WTC11 (cell line): ENCODE results near the gene CAGE1. TPM values are rescaled to one million over a fixed set of nuclear protein-coding genes. Genes with fewer than 3 reads are reported as not detected.

Experiments
- ATAC-seq: fragments of 200-7000 bp; cut with Tn5 transposase; 2 replicates; pipeline ENCODE4 v1.10.0; 2021; ENCODE audit warnings: mild to moderate bottlenecking, moderate library complexity
- CTCF ChIA-PET: fragments of 300-600 bp; sonication (Branson Sonifier 250); formaldehyde crosslinking; loops from one replicate; lab custom pipeline; 2021; ENCODE audit warnings: antibody characterized with exemption; lab: Charles Lee
- POLR2A ChIA-PET: fragments of 350-600 bp; sonication (Branson Sonifier 250); formaldehyde crosslinking; loops from one replicate; lab custom pipeline; 2021; ENCODE audit warnings: antibody characterized with exemption; lab: Charles Lee
- DNase-seq: peaks from one replicate; pipeline ENCODE4 v3.0.0; 2021; ENCODE audit warnings: low spot score
- H3K27ac Mint-ChIP-seq: 2 replicates; pipeline ENCODE4 v1.8.0; 2021; ENCODE audit warnings: mixed read lengths
- H3K27me3 Mint-ChIP-seq: 2 replicates; pipeline ENCODE4 v1.8.0; 2021; ENCODE audit warnings: low read depth, mild to moderate bottlenecking, moderate library complexity, mixed read lengths
- H3K36me3 Mint-ChIP-seq: 2 replicates; pipeline ENCODE4 v1.8.0; 2021; ENCODE audit warnings: mixed read lengths
- H3K4me1 Mint-ChIP-seq: 2 replicates; pipeline ENCODE4 v1.8.0; 2022; ENCODE audit warnings: mixed read lengths
- H3K4me3 Mint-ChIP-seq: 2 replicates; pipeline ENCODE4 v1.8.0; 2021; ENCODE audit warnings: mild to moderate bottlenecking, moderate library complexity, mixed read lengths
- H3K9me3 Mint-ChIP-seq: 2 replicates; pipeline ENCODE4 v1.8.0; 2021; ENCODE audit warnings: mixed read lengths
- CREB1 ChIP-seq: sonication (generic); formaldehyde crosslinking; IDR thresholded peaks from 2 replicates; pipeline ENCODE4 v1.8.0; 2023; ENCODE audit warnings: mild to moderate bottlenecking, missing genetic modification reagents
- NFATC4 ChIP-seq: fragments of 250-450 bp; sonication (Bioruptor Pico); IDR thresholded peaks from 2 replicates; pipeline ENCODE4 v1.9.0; 2021; ENCODE audit warnings: mild to moderate bottlenecking
- NFE2L1 ChIP-seq: sonication (generic); formaldehyde crosslinking; IDR thresholded peaks from 2 replicates; pipeline ENCODE4 v1.8.1; 2023; ENCODE audit warnings: missing genetic modification reagents
- TCF7 ChIP-seq: sonication (generic); formaldehyde crosslinking; IDR thresholded peaks from 2 replicates; pipeline ENCODE4 v1.8.0; 2022; ENCODE audit warnings: mild to moderate bottlenecking, low read depth, missing genetic modification reagents, moderate library complexity
- ZNF121 ChIP-seq: sonication (generic); formaldehyde crosslinking; IDR thresholded peaks from 2 replicates; pipeline ENCODE4 v1.8.0; 2023; ENCODE audit warnings: missing genetic modification reagents
- ZNF263 ChIP-seq: sonication (generic); formaldehyde crosslinking; IDR thresholded peaks from 2 replicates; pipeline ENCODE4 v1.8.1; 2022; ENCODE audit warnings: low read depth, mild to moderate bottlenecking, moderate library complexity, missing genetic modification reagents
- ZNF423 ChIP-seq: fragments of 250-450 bp; sonication (Bioruptor Pico); IDR thresholded peaks from 2 replicates; pipeline ENCODE4 v2.1.2; 2022; ENCODE audit warnings: mild to moderate bottlenecking, moderate library complexity
- total RNA-seq: library from RNA; stranded (reverse); gene quantifications from 3 replicates; pipeline ENCODE4 v1.2.3, GENCODE V29; 2021
- TF ChIP-seq, protein P1 (sequence below): sonication (generic); formaldehyde crosslinking; IDR thresholded peaks from 2 replicates; pipeline ENCODE4 v1.8.0; 2022; ENCODE audit warnings: mild to moderate bottlenecking, missing genetic modification reagents
- TF ChIP-seq, protein P2 (sequence below): fragments of 250-450 bp; sonication (Bioruptor Pico); IDR thresholded peaks from 2 replicates; pipeline ENCODE4 v1.9.0; 2021; ENCODE audit warnings: mild to moderate bottlenecking
- TF ChIP-seq, protein P3 (sequence below): fragments of 250-450 bp; sonication (Bioruptor Pico); IDR thresholded peaks from 2 replicates; pipeline ENCODE4 v1.8.0; 2021; ENCODE audit warnings: mild to moderate bottlenecking
- TF ChIP-seq, protein P4 (sequence below): sonication (generic); formaldehyde crosslinking; IDR thresholded peaks from 2 replicates; pipeline ENCODE4 v1.8.1; 2023; ENCODE audit warnings: mild to moderate bottlenecking, missing genetic modification reagents, borderline replicate concordance
- TF ChIP-seq, protein P5 (sequence below): sonication (generic); formaldehyde crosslinking; IDR thresholded peaks from 2 replicates; pipeline ENCODE4 v1.8.0; 2023; ENCODE audit warnings: mild to moderate bottlenecking, missing genetic modification reagents
- TF ChIP-seq, protein P6 (sequence below): sonication (generic); formaldehyde crosslinking; IDR thresholded peaks from 2 replicates; pipeline ENCODE4 v1.8.1; 2022; ENCODE audit warnings: mild to moderate bottlenecking, missing genetic modification reagents, moderate library complexity, borderline replicate concordance
- TF ChIP-seq, protein P7 (sequence below): sonication (generic); formaldehyde crosslinking; IDR thresholded peaks from 2 replicates; pipeline ENCODE4 v1.8.0; 2022; ENCODE audit warnings: mild to moderate bottlenecking, missing genetic modification reagents
- TF ChIP-seq, protein P8 (sequence below): fragments of 250-450 bp; sonication (Bioruptor Pico); IDR thresholded peaks from 2 replicates; pipeline ENCODE4 v1.9.0; 2021; ENCODE audit warnings: moderate library complexity, mild to moderate bottlenecking, inconsistent platforms, borderline replicate concordance

The CAGE1 gene
- total RNA-seq, 1 experiment from 2014 or later: 0.07 TPM

DNA sequence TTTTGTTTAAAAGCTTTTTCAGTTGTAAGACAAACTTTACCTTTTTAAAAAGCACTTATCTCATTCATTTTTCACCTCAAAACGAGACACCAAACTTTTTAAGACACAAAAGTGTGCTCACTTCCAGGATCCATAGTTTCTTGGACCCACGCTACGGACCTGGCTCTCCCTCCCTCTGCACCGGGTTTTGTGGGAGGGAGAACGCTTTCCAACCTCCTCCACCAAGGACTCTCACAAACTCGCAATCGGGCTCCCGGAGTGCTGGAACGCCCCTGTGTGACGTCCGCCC lies 436 bp downstream of the CAGE1 start:
- H3K9me3 Mint-ChIP-seq: no peaks in the 10 kb centered on the region
- CTCF ChIA-PET: interaction anchor here (1.0 to 4.9 kb wide), 10 partner anchors 11 to 692 kb away, joined by 3 to 25 read pairs (median 4); no protein-coding TSS in a partner anchor
- peak overlapping the region; percentile 92 for H3K4me3 Mint-ChIP-seq
- peaks cover 13% of the 10 kb centered on the region for H3K36me3 Mint-ChIP-seq
- no peaks in the 10 kb centered on the region for H3K27me3 Mint-ChIP-seq
- TF ChIP-seq, protein P1, sequence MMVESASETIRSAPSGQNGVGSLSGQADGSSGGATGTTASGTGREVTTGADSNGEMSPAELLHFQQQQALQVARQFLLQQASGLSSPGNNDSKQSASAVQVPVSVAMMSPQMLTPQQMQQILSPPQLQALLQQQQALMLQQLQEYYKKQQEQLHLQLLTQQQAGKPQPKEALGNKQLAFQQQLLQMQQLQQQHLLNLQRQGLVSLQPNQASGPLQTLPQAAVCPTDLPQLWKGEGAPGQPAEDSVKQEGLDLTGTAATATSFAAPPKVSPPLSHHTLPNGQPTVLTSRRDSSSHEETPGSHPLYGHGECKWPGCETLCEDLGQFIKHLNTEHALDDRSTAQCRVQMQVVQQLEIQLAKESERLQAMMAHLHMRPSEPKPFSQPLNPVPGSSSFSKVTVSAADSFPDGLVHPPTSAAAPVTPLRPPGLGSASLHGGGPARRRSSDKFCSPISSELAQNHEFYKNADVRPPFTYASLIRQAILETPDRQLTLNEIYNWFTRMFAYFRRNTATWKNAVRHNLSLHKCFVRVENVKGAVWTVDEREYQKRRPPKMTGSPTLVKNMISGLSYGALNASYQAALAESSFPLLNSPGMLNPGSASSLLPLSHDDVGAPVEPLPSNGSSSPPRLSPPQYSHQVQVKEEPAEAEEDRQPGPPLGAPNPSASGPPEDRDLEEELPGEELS (CRISPR knock-in tag): no peak
- TF ChIP-seq, protein P2, sequence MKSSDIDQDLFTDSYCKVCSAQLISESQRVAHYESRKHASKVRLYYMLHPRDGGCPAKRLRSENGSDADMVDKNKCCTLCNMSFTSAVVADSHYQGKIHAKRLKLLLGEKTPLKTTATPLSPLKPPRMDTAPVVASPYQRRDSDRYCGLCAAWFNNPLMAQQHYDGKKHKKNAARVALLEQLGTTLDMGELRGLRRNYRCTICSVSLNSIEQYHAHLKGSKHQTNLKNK (CRISPR knock-in tag): no peak
- TF ChIP-seq ZNF423 (CRISPR knock-in tag): peak; percentile 94; the same call in 1 of the 2 replicates
- no peak for TF ChIP-seq NFE2L1
- TF ChIP-seq, protein P3, sequence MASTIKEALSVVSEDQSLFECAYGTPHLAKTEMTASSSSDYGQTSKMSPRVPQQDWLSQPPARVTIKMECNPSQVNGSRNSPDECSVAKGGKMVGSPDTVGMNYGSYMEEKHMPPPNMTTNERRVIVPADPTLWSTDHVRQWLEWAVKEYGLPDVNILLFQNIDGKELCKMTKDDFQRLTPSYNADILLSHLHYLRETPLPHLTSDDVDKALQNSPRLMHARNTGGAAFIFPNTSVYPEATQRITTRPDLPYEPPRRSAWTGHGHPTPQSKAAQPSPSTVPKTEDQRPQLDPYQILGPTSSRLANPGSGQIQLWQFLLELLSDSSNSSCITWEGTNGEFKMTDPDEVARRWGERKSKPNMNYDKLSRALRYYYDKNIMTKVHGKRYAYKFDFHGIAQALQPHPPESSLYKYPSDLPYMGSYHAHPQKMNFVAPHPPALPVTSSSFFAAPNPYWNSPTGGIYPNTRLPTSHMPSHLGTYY (CRISPR knock-in tag): no peak
- DNase-seq (no peak), ATAC-seq (no peak)
- H3K27ac Mint-ChIP-seq: peak overlapping the region; percentile 95
- H3K4me1 Mint-ChIP-seq: peaks cover 25% of the 10 kb centered on the region
- POLR2A ChIA-PET: interaction anchor here (0.6 to 2.0 kb wide), 4 partner anchors 21 to 201 kb away, joined by 3 to 9 read pairs (median 5); partner anchors contain the start of genes SNRNP48 and SSR1

DNA sequence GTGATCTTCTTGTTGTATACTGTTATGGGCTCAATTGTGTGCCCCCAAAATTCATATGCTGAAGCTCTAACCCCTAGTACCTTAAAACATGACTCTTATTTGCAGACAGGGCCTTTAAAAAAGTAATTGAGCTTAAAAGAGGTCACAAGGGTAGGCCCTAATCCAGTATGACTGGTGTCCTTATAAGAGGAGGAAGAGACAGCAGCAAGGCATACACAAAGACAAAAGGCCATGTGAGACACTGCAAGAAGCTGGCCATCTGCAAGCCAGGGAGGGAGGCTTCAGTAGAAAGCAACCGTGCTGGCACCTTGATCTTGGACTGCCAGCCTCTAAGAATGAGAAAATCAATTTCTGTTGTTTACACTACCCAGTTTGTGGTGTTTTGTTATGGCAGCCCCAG lies 8.4 kb downstream of the CAGE1 start:
- Mint-ChIP-seq H3K36me3 (no peaks in the 10 kb centered on the region), H3K27ac (no peak overlapping the region), H3K9me3 (no peaks in the 10 kb centered on the region), H3K4me3 (no peak overlapping the region), H3K4me1 (0 out of 2 replicates have a peak, but pooled peaks cover 2% of the 10 kb centered on the region), H3K27me3 (no peaks in the 10 kb centered on the region; the same call in 1 of the 2 replicates)
- ChIA-PET CTCF (no interaction called here), POLR2A (no interaction called here)
- TF ChIP-seq, protein P4, sequence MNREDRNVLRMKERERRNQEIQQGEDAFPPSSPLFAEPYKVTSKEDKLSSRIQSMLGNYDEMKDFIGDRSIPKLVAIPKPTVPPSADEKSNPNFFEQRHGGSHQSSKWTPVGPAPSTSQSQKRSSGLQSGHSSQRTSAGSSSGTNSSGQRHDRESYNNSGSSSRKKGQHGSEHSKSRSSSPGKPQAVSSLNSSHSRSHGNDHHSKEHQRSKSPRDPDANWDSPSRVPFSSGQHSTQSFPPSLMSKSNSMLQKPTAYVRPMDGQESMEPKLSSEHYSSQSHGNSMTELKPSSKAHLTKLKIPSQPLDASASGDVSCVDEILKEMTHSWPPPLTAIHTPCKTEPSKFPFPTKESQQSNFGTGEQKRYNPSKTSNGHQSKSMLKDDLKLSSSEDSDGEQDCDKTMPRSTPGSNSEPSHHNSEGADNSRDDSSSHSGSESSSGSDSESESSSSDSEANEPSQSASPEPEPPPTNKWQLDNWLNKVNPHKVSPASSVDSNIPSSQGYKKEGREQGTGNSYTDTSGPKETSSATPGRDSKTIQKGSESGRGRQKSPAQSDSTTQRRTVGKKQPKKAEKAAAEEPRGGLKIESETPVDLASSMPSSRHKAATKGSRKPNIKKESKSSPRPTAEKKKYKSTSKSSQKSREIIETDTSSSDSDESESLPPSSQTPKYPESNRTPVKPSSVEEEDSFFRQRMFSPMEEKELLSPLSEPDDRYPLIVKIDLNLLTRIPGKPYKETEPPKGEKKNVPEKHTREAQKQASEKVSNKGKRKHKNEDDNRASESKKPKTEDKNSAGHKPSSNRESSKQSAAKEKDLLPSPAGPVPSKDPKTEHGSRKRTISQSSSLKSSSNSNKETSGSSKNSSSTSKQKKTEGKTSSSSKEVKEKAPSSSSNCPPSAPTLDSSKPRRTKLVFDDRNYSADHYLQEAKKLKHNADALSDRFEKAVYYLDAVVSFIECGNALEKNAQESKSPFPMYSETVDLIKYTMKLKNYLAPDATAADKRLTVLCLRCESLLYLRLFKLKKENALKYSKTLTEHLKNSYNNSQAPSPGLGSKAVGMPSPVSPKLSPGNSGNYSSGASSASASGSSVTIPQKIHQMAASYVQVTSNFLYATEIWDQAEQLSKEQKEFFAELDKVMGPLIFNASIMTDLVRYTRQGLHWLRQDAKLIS (CRISPR knock-in tag): no peak
- TF ChIP-seq, protein P5, sequence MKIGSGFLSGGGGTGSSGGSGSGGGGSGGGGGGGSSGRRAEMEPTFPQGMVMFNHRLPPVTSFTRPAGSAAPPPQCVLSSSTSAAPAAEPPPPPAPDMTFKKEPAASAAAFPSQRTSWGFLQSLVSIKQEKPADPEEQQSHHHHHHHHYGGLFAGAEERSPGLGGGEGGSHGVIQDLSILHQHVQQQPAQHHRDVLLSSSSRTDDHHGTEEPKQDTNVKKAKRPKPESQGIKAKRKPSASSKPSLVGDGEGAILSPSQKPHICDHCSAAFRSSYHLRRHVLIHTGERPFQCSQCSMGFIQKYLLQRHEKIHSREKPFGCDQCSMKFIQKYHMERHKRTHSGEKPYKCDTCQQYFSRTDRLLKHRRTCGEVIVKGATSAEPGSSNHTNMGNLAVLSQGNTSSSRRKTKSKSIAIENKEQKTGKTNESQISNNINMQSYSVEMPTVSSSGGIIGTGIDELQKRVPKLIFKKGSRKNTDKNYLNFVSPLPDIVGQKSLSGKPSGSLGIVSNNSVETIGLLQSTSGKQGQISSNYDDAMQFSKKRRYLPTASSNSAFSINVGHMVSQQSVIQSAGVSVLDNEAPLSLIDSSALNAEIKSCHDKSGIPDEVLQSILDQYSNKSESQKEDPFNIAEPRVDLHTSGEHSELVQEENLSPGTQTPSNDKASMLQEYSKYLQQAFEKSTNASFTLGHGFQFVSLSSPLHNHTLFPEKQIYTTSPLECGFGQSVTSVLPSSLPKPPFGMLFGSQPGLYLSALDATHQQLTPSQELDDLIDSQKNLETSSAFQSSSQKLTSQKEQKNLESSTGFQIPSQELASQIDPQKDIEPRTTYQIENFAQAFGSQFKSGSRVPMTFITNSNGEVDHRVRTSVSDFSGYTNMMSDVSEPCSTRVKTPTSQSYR (CRISPR knock-in tag): no peak
- TF ChIP-seq, protein P6, sequence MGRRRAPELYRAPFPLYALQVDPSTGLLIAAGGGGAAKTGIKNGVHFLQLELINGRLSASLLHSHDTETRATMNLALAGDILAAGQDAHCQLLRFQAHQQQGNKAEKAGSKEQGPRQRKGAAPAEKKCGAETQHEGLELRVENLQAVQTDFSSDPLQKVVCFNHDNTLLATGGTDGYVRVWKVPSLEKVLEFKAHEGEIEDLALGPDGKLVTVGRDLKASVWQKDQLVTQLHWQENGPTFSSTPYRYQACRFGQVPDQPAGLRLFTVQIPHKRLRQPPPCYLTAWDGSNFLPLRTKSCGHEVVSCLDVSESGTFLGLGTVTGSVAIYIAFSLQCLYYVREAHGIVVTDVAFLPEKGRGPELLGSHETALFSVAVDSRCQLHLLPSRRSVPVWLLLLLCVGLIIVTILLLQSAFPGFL: no peak
- TF ChIP-seq TCF7: no peak
- DNase-seq (no peak), ATAC-seq (no peak)

DNA sequence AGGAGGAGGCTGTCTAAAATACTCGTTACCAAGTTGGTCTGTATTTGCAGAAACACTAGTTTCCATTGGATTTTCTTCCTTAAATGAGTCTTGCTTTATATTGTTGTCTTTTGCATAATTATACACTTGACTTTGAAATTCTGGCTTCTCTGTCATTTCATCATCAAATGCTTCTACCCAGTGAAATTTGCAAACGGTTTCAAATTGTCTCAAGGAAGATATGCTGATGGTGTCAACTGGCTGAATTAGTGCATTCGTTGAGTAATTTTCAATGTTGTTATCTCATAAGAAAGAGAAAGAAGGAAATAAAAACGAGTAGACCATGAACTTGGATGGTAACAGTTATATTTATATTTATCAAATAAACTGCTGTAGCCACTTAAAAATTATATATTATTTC lies 10.8 kb downstream of the CAGE1 start:
- no peaks in the 10 kb centered on the region for H3K36me3 Mint-ChIP-seq
- no peak for ATAC-seq
- DNase-seq: no peak
- ChIA-PET CTCF (interaction anchor here (1.6 kb wide), 1 partner anchor 11 kb away, joined by 4 read pairs; the partner anchor contains the start of genes CAGE1 and RIOK1), POLR2A (no interaction called here)
- 0 out of 2 replicates have a peak, but pooled peaks cover 2% of the 10 kb centered on the region for H3K4me1 Mint-ChIP-seq
- no peak overlapping the region for H3K27ac Mint-ChIP-seq
- H3K27me3 Mint-ChIP-seq: no peaks in the 10 kb centered on the region; the same call in 1 of the 2 replicates
- TF ChIP-seq, protein P7, sequence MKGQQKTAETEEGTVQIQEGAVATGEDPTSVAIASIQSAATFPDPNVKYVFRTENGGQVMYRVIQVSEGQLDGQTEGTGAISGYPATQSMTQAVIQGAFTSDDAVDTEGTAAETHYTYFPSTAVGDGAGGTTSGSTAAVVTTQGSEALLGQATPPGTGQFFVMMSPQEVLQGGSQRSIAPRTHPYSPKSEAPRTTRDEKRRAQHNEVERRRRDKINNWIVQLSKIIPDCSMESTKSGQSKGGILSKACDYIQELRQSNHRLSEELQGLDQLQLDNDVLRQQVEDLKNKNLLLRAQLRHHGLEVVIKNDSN: no peak
- no peak for TF ChIP-seq ZNF263 (CRISPR knock-in tag)
- TF ChIP-seq, protein P8, sequence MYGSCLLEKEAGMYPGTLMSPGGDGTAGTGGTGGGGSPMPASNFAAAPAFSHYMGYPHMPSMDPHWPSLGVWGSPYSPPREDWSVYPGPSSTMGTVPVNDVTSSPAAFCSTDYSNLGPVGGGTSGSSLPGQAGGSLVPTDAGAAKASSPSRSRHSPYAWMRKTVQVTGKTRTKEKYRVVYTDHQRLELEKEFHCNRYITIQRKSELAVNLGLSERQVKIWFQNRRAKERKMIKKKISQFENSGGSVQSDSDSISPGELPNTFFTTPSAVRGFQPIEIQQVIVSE (CRISPR knock-in tag): no peak
- TF ChIP-seq CREB1: no peak
- TF ChIP-seq ZNF121 (CRISPR knock-in tag): no peak
- no peak for TF ChIP-seq NFATC4 (CRISPR knock-in tag)
- TF ChIP-seq, all 79 proteins: peak for 0
- Mint-ChIP-seq H3K9me3 (no peaks in the 10 kb centered on the region), H3K4me3 (no peak overlapping the region)
